ENCODE data around the gene MYO6. TPM values are rescaled to one million over a fixed set of nuclear protein-coding genes. Genes with fewer than 3 reads are reported as not detected.

MYO6 gene
- total RNA-seq, 4 donors from 2014 or later: 26.1 to 38.0 (median 34.8) TPM

DNA sequence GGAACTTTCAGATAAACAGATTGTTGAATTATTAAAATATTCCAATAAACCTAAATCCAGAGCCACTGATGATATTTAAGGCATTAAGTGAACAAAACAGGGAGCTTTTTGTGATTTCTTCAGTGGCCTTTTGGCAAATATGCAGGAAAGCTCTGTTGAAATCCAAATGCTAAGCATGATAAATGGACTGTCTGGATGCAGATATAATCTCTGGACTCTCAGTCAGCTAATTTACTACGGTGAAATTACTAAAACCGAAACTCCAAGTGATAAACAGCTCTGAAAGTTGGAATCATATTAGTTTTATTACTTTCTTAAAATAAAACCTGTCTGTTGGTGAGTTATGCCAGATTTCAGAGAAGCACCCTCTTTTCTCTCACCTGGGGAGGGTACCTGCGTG lies 203.1 kb downstream of the MYO6 start:
- no peak for DNase-seq (ENCODE audit: low spot score in 2 of 2)
- 25 to 39% methylated on average over 3 of the region's 3 CpGs for WGBS, 2 donors
- TF ChIP-seq, protein P1, sequence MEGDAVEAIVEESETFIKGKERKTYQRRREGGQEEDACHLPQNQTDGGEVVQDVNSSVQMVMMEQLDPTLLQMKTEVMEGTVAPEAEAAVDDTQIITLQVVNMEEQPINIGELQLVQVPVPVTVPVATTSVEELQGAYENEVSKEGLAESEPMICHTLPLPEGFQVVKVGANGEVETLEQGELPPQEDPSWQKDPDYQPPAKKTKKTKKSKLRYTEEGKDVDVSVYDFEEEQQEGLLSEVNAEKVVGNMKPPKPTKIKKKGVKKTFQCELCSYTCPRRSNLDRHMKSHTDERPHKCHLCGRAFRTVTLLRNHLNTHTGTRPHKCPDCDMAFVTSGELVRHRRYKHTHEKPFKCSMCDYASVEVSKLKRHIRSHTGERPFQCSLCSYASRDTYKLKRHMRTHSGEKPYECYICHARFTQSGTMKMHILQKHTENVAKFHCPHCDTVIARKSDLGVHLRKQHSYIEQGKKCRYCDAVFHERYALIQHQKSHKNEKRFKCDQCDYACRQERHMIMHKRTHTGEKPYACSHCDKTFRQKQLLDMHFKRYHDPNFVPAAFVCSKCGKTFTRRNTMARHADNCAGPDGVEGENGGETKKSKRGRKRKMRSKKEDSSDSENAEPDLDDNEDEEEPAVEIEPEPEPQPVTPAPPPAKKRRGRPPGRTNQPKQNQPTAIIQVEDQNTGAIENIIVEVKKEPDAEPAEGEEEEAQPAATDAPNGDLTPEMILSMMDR (IDR thresholded peaks at IDR 0.05): no peak
- TF ChIP-seq POLR2A (IDR thresholded peaks at IDR 0.05): no peak
- intact Hi-C loops (cut with DNase I; ENCODE audit: low total_unique reads): no loop called here
- no peak overlapping the region for H3K4me3 ChIP-seq (ENCODE audit: low read depth, poor library complexity, severe bottlenecking)

DNA sequence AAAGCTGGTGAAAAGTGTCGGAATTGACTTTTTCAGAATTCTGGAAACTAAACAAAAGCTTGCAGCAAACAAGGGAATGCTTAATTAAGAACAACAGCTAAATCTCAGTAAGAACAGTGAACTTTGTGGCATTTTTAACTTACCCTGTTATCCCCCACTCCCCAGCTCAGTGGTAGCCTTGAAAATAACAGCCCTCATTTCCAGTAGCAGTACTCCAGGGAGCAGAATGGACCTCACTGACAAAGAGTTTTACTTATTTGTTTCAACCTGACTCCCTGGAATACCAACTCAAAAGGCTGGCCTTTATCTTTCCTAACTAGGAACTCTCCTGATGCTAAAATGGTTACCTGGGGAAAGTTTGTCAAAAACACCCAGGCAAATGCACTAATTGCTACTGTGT lies 214.5 kb downstream of the MYO6 start:
- TF ChIP-seq, protein P1 (IDR thresholded peaks at IDR 0.05): no peak
- TF ChIP-seq POLR2A (IDR thresholded peaks at IDR 0.05): no peak
- intact Hi-C loops (cut with DNase I; ENCODE audit: low total_unique reads): no loop called here
- 80 to 91% methylated on average over 1 of the region's 1 CpG for WGBS, 2 donors
- no peak for DNase-seq (ENCODE audit: low spot score in 2 of 2)
- no peak overlapping the region for H3K4me3 ChIP-seq (ENCODE audit: low read depth, poor library complexity, severe bottlenecking)

DNA sequence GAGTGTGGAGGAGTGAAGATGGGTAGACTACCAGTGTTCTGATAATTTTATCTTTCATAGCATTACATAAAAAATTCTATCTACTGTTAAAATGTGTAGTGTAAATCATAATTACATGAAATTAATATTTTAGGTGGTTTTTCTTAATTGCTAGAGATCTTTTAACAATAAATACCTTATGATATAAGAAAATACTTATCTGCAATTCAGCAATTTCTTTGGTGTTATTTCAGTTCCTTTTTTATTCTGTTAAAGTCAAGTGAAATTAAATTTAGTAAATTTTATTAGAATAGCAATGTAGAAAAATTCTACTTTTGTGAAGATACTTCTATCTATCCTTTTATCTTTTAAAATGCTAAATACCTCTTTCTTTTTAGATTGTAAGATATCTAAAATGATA lies 219.1 kb downstream of the MYO6 start:
- H3K4me3 ChIP-seq (ENCODE audit: low read depth, poor library complexity, severe bottlenecking): no peak overlapping the region
- DNase-seq (ENCODE audit: low spot score in 2 of 2): no peak
- intact Hi-C loops (cut with DNase I; ENCODE audit: low total_unique reads): no loop called here
- TF ChIP-seq, protein P1 (IDR thresholded peaks at IDR 0.05): no peak
- TF ChIP-seq POLR2A (IDR thresholded peaks at IDR 0.05): no peak

Other genes with a start within 250 kb of the MYO6 start
- gene SENP6, start 147.4 kb upstream of the MYO6 start, total RNA-seq: 10 to 100 TPM; 55.4 to 80.0 (median 63.1) TPM

All from lower leg skin (tissue), 4 donors.